PC-3 (cell line): ENCODE measurements around the gene TEAD3. TPM values are rescaled to one million over a fixed set of nuclear protein-coding genes. Genes with fewer than 3 reads are reported as not detected.
"Not testable (repeated sequence)": the region's sequence is repeated elsewhere in the genome, so short reads cannot be mapped to it uniquely, and the experiment has no call there.

Experiments used
- ATAC-seq: fragments of 200-7000 bp; cut with Tn5 transposase; 2 replicates; pipeline ENCODE4 v1.9.1; 2020; ENCODE audit warnings: mild to moderate bottlenecking, moderate library complexity
- BruUV-seq: library from RNA; stranded (reverse); fragments of 400-500 nt; replicated peaks from 2 replicates; lab custom pipeline; 2021; lab: Mats Ljungman, UMichigan
- CTCF ChIA-PET: fragments of 300-600 bp; sonication (Branson Sonifier 250); formaldehyde crosslinking; loops from one replicate; lab custom pipeline; 2022; ENCODE audit warnings: antibody characterized with exemption; lab: Charles Lee
- POLR2A ChIA-PET: fragments of 300-600 bp; sonication (Branson Sonifier 250); formaldehyde crosslinking; loops from one replicate; lab custom pipeline; 2022; ENCODE audit warnings: antibody characterized with exemption; ENCODE audit not compliant: unreplicated experiment; lab: Charles Lee
- DNase-seq: peaks from one replicate; pipeline ENCODE4 v3.0.0-alpha.2; 2015
- H2AFZ ChIP-seq: fragments of 300-600 bp; sonication (generic); 2 replicates; pipeline ENCODE4 v1.6.0; 2016; ENCODE audit warnings: antibody characterized with exemption, low read length
- H3F3A ChIP-seq: fragments of 300-600 bp; sonication (generic); one replicate; pipeline ENCODE4 v1.6.0; 2017; ENCODE audit warnings: antibody characterized with exemption, low read length, control low read depth, mild to moderate bottlenecking; ENCODE audit not compliant: unreplicated experiment
- H3K27ac ChIP-seq: fragments of 300-600 bp; sonication (generic); 2 replicates; pipeline ENCODE4 v1.5.1; 2016; ENCODE audit warnings: mild to moderate bottlenecking, low read length
- H3K27me3 ChIP-seq: fragments of 300-600 bp; sonication (generic); 2 replicates; pipeline ENCODE4 v1.6.1; 2016; ENCODE audit warnings: low read length, mixed read lengths
- H3K36me3 ChIP-seq: fragments of 300-600 bp; sonication (generic); 2 replicates; pipeline ENCODE4 v1.6.1; 2016; ENCODE audit warnings: low read depth, mixed run types, low read length, mixed read lengths
- H3K4me1 ChIP-seq: fragments of 300-600 bp; sonication (generic); 2 replicates; pipeline ENCODE4 v1.5.1; 2016; ENCODE audit warnings: low read length; ENCODE audit not compliant: insufficient read depth
- H3K4me2 ChIP-seq: fragments of 300-600 bp; sonication (generic); 2 replicates; pipeline ENCODE4 v1.6.0; 2016; ENCODE audit warnings: low read length
- H3K4me3 ChIP-seq: fragments of 300-600 bp; sonication (generic); 2 replicates; pipeline ENCODE4 v1.5.1; 2016; ENCODE audit warnings: mild to moderate bottlenecking, low read length, mixed read lengths
- H3K79me2 ChIP-seq: fragments of 300-600 bp; sonication (generic); 2 replicates; pipeline ENCODE4 v1.6.1; 2017; ENCODE audit warnings: low read length, mixed read lengths
- H3K9ac ChIP-seq: fragments of 300-600 bp; sonication (generic); 2 replicates; pipeline ENCODE4 v1.6.0; 2016; ENCODE audit warnings: mild to moderate bottlenecking, low read length
- H3K9me2 ChIP-seq: fragments of 300-600 bp; sonication (generic); replicated peaks from 2 replicates; pipeline ENCODE4 v1.6.1; 2016; ENCODE audit warnings: mixed run types, low read length, mixed read lengths
- H3K9me3 ChIP-seq: fragments of 300-600 bp; sonication (generic); 2 replicates; pipeline ENCODE4 v1.6.1; 2016; ENCODE audit warnings: low read length, mixed read lengths
- H4K20me1 ChIP-seq: fragments of 300-600 bp; sonication (generic); 2 replicates; pipeline ENCODE4 v1.6.1; 2016; ENCODE audit warnings: low read length, mixed read lengths
- EZH2 ChIP-seq: fragments of 300-600 bp; sonication (generic); IDR thresholded peaks from one replicate; pipeline ENCODE4 v1.6.1; 2017; ENCODE audit warnings: antibody characterized with exemption, mild to moderate bottlenecking, low read length; ENCODE audit not compliant: unreplicated experiment
- EZH2phosphoT487 ChIP-seq: fragments of 300-600 bp; sonication (generic); IDR thresholded peaks from 2 replicates; pipeline ENCODE4 v1.6.1; 2018; ENCODE audit warnings: mild to moderate bottlenecking, antibody characterized with exemption, low read length, borderline replicate concordance
- intact Hi-C: fragments of 100-400 bp; cut with micrococcal nuclease; formaldehyde crosslinking; loops from 2 replicates; pipeline ENCODE4 v1.9.0; 2023
- total RNA-seq: library from RNA; depleted of rRNA; stranded (reverse); fragments of >200 nt; gene quantifications from 2 replicates; pipeline ENCODE4 v1.2.3, GENCODE V29; 2014
- TF ChIP-seq, protein P1 (sequence below): fragments of 300-600 bp; sonication (generic); conservative IDR thresholded peaks from 2 replicates; pipeline ENCODE4 v1.5.1; 2017; ENCODE audit warnings: antibody characterized with exemption, low read depth, mild to moderate bottlenecking, low read length

TEAD3 gene
- total RNA-seq, 1 experiment from 2014 or later, result 9.2 TPM

DNA sequence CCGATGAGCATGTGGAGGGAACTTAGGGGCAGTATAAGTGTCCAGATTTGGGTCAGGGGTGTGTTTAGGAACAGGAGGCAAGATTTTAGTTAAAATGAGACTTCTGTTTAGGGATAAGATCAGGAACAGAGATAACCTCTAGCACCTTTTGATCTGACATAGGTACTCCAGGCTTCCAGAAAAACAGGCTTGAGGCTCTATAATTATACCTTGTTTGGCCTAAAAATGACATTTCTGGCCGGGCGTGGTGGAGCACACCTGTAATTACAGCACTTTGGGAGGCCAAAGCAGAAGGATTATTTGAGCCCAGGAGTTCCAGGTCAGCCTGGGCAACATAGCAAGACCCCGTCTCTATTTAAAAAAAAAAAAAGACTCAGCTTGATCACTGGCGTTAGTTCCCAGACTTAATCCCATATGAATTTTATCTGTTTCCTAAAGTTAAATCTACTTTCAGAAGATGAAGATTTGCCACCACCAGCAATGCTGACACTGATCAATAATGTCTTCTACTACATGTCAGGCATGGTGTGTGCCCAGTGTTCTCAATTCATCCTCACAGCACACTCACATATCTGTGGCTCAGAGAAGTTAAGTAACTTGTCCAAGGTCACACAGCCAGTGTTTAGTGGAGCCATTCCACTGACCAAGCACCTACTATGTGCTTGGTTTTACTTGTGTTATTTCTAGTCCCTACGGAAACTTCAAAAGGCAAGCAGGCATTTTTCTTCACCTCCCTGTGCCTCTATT lies 21.9 kb upstream of the TEAD3 start:
- POLR2A ChIA-PET, result no interaction called here
- no peak for ATAC-seq

DNA sequence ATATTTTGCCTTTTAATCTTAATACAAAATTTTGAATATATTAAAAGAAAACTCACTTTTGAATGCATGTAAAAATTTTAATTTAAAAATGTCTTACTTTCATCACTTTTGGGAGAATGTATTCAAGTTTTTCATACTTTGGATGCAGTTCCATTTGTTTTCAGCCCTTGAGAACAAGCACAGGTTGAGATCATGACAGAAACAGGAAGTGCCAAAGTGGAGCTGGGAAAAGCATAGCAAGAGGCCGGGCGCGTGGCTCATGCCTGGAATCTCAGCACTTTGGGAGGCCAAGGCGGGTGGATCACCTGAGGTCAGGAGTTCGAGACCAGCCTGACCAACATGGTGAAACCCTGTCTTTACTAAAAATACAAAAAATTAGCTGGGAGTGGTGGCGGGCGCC lies 21.1 kb upstream of the TEAD3 start:
- H3K4me3 ChIP-seq, H4K20me1 ChIP-seq, H3K4me2 ChIP-seq, intact Hi-C loops, H3K9me2 ChIP-seq, H3K79me2 ChIP-seq, DNase-seq, H3K36me3 ChIP-seq, H3K27me3 ChIP-seq, H3K9me3 ChIP-seq, H3K27ac ChIP-seq, CTCF ChIA-PET, POLR2A ChIA-PET, H3F3A ChIP-seq, BruUV-seq, H2AFZ ChIP-seq, H3K4me1 ChIP-seq, ATAC-seq, H3K9ac ChIP-seq: not testable (repeated sequence)

More for the DNA sequence above, 21.9 kb upstream of the TEAD3 start:
- H3K4me3 ChIP-seq, result no peak overlapping the region
- no peak overlapping the region for H3K4me2 ChIP-seq
- no peak overlapping the region for H3K27ac ChIP-seq
- H3F3A ChIP-seq, result no peaks in the 10 kb centered on the region
- no peaks in the 10 kb centered on the region for H3K27me3 ChIP-seq
- H4K20me1 ChIP-seq, result no peaks in the 10 kb centered on the region
- H3K9me3 ChIP-seq, result no peaks in the 10 kb centered on the region
- H3K9me2 ChIP-seq, result no peaks in the 10 kb centered on the region
- H3K9ac ChIP-seq, result no peak overlapping the region
- CTCF ChIA-PET, result no interaction called here
- H3K36me3 ChIP-seq, result no peaks in the 10 kb centered on the region
- TF ChIP-seq EZH2 (no peak), EZH2phosphoT487 (no peak)
- TF ChIP-seq, protein P1, sequence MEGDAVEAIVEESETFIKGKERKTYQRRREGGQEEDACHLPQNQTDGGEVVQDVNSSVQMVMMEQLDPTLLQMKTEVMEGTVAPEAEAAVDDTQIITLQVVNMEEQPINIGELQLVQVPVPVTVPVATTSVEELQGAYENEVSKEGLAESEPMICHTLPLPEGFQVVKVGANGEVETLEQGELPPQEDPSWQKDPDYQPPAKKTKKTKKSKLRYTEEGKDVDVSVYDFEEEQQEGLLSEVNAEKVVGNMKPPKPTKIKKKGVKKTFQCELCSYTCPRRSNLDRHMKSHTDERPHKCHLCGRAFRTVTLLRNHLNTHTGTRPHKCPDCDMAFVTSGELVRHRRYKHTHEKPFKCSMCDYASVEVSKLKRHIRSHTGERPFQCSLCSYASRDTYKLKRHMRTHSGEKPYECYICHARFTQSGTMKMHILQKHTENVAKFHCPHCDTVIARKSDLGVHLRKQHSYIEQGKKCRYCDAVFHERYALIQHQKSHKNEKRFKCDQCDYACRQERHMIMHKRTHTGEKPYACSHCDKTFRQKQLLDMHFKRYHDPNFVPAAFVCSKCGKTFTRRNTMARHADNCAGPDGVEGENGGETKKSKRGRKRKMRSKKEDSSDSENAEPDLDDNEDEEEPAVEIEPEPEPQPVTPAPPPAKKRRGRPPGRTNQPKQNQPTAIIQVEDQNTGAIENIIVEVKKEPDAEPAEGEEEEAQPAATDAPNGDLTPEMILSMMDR, result no peak
- no peak overlapping the region for H2AFZ ChIP-seq
- intact Hi-C loops, result no loop called here
- no peaks in the 10 kb centered on the region for H3K79me2 ChIP-seq
- BruUV-seq, result no TSS peak
- DNase-seq, result no peak
- no peaks in the 10 kb centered on the region for H3K4me1 ChIP-seq

DNA sequence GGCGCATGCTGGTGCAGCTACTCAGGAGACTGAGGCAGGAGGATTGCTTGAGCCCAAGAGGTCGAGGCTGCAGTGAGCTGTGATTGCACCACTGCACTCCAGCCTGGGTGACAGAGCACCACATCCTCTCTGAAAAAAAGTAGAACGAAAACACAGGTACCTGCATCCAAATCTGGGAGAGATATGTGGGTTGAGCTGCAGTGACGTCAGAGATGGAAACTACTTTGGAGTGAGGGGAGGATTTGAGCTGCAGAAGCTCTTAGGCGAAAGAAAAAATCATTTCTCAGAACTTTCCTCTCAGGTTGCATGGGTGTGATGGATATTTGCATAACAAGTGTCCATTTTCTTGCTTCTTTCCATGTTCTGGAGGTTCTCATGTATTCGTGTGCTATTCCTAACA lies 19.8 kb upstream of the TEAD3 start:
- Histone ChIP-seq H3K79me2 (no peaks in the 10 kb centered on the region), H3F3A (no peaks in the 10 kb centered on the region), H3K9me3 (no peaks in the 10 kb centered on the region), H3K9ac (no peak overlapping the region), H3K27ac (no peak overlapping the region), H4K20me1 (no peaks in the 10 kb centered on the region), H3K4me3 (no peak overlapping the region), H3K27me3 (no peaks in the 10 kb centered on the region), H3K9me2 (no peaks in the 10 kb centered on the region), H3K36me3 (no peaks in the 10 kb centered on the region), H2AFZ (no peak overlapping the region), H3K4me1 (no peaks in the 10 kb centered on the region), H3K4me2 (no peak overlapping the region)
- CTCF ChIA-PET, result interaction anchor here (0.6 kb wide), 1 partner anchor 44 kb away, joined by 3 read pairs; no protein-coding TSS in a partner anchor
- intact Hi-C loops, result no loop called here
- TF ChIP-seq EZH2 (no peak), EZH2phosphoT487 (no peak)
- TF ChIP-seq, protein P1, result no peak
- ATAC-seq (no peak), DNase-seq (no peak)
- no TSS peak for BruUV-seq
- POLR2A ChIA-PET, result no interaction called here

DNA sequence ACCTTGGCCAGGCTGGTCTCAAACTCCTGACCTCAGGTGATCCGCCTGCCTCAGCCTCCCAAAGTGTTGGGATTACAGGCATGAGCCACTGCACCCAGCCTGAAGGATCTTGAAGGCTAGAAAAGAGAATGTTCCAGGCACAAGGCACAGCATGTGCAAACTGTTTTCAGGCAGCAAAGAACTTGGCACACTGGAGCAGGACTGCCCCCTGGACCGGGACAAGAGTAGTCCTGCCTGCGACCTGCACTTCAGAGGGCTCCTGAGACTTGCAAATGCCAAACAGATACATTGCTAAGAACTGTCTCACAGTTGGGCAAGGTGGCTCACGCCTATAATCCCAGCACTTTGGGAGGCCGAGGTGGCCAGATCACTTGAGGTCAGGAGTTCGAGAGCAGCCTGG lies 19.1 kb upstream of the TEAD3 start:
- H3K4me1 ChIP-seq, H3K27me3 ChIP-seq, H3K9ac ChIP-seq, H3K27ac ChIP-seq, H3K4me2 ChIP-seq, H2AFZ ChIP-seq, DNase-seq, H3K9me2 ChIP-seq, ATAC-seq, H4K20me1 ChIP-seq, POLR2A ChIA-PET, H3F3A ChIP-seq, CTCF ChIA-PET, H3K36me3 ChIP-seq, H3K9me3 ChIP-seq, H3K4me3 ChIP-seq, BruUV-seq, H3K79me2 ChIP-seq, intact Hi-C loops: not testable (repeated sequence)
